Ovary (tissue), 9 donors: Measurements from ENCODE around the gene GPC6. TPM values are rescaled to one million over a fixed set of nuclear protein-coding genes. Genes with fewer than 3 reads are reported as not detected.

Experiments used
- DNase-seq, 5 donors: peaks; one replicate each; pipeline ENCODE4 v3.0.0-alpha.2; 2019 to 2020
- H3K27ac ChIP-seq, 2 donors: fragments of 200-600 bp; one replicate each; pipeline versions ENCODE4 v1.5.1 to v1.8.0; 2019 to 2022
- H3K27me3 ChIP-seq: fragments of 200-600 bp; one replicate; pipeline ENCODE4 v1.8.0; 2022
- H3K36me3 ChIP-seq: fragments of 200-600 bp; sonication (generic); one replicate; pipeline ENCODE4 v1.5.1; 2019
- H3K4me1 ChIP-seq: one replicate; pipeline ENCODE4 v1.8.1; 2013; ENCODE audit warnings: mild to moderate bottlenecking, moderate library complexity; ENCODE audit not compliant: insufficient read depth
- H3K4me3 ChIP-seq: fragments of 200-600 bp; sonication (generic); one replicate; pipeline ENCODE4 v1.5.1; 2017
- H3K9me3 ChIP-seq, 2 donors: fragments of 200-600 bp in 1 of 2; sonication (generic) in 1 of 2; one replicate each; pipeline versions ENCODE4 v1.5.1 to v1.8.1; 2013 to 2019; ENCODE audit warnings: mild to moderate bottlenecking in 1 of 2, moderate library complexity in 1 of 2
- EP300 ChIP-seq: sonication (generic); formaldehyde crosslinking; IDR thresholded peaks from one replicate; pipeline ENCODE4 v1.6.1; 2017; ENCODE audit warnings: antibody characterized with exemption
- POLR2A ChIP-seq: fragments of 450-650 bp; IDR thresholded peaks from one replicate; pipeline ENCODE4 v1.6.1; 2017; ENCODE audit warnings: antibody characterized with exemption, mild to moderate bottlenecking, moderate library complexity
- WGBS, 3 donors: extraction: QIAGEN DNeasy Blood & Tissue Kit in 1 of 3; methylation state at CpG; one replicate each; pipeline versions ENCODE4 v1.1.5 to v1.1.7; 2013 to 2017; 5-methylcytosine and 5-hydroxymethylcytosine counted together
- intact Hi-C, 4 donors: fragments of 100-400 bp; cut with DNase I; formaldehyde crosslinking; loops; one replicate each; pipeline versions ENCODE4 v1.11.0 to v1.15.1; 2022 to 2023
- polyA plus RNA-seq, 2 donors: library from polyadenylated mRNA; stranded (reverse); fragments of 200-250 nt in 1 of 2; fragments of 350-450 nt in 1 of 2; fragmentation: Illumina TruSeq in 1 of 2; extraction: RNeasy Lipid Tissue Mini Kit (QIAGEN cat#74804) in 1 of 2; gene quantifications; one replicate each; pipeline ENCODE4 v1.2.3, GENCODE V29; 2013 to 2014
- total RNA-seq, 7 donors: library from RNA; depleted of rRNA in 2 of 7; stranded (reverse); fragments of >200 nt in 2 of 7; fragmentation: NEBNext Ultra II Directional in 3 of 7; extraction: Animal tissue kit (Norgen Biotek cat#: 25700) in 3 of 7; gene quantifications; one replicate each; pipeline versions ENCODE4 v1.1.0 to v1.2.4, GENCODE V29; 2016 to 2023
- TF ChIP-seq, protein P1 (sequence below), 3 donors: fragments of 450-650 bp in 2 of 3; fragments of 200-600 bp in 1 of 3; IDR thresholded peaks; one replicate each; pipeline versions ENCODE4 v1.5.1 to v1.8.0; 2016 to 2022; ENCODE audit warnings: antibody characterized with exemption in 3 of 3, mild to moderate bottlenecking in 1 of 3
- donor health status: DM: no; HTN: no; CAD: no; lungs with moderate emphysema.
- donor health status: DM: no; HTN: no; CAD: no.
- donor health status: Bipolar disorder and iron deficiency.
- donor health status: DM: yes; HTN: yes; CAD: no.
- donor health status: DM: no; HTN: no; CAD: no.
- donor health status: DM: yes; HTN: yes; CAD: no.

GPC6 gene
- total and polyA plus RNA-seq, 9 donors: 4.3 to 22.3 (median 17.9) TPM

DNA sequence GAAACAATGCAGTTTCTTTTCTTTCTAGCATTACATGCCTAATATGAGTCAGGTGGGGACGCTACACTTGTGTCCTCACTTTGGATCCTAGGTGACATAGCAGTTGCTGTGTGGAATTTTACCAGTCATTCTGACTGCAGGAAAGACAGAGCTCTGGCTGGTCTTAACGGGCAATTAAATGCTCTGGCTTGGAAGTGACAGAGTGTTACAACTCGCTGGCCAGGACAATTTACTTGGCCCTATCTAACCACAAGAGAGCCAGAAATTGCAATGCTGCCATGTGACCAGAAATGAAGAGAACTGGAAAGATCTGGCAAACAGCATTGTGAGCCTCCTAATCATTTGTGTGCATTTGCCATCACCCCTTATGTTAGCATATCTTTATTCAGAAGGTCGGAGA lies 901.8 kb downstream of the GPC6 start:
- no peak overlapping the region for H3K4me3 ChIP-seq
- no peaks in the 10 kb centered on the region for H3K4me1 ChIP-seq
- no peaks in the 10 kb centered on the region for H3K27me3 ChIP-seq
- intact Hi-C loops: no loop called here
- TF ChIP-seq POLR2A: no peak
- TF ChIP-seq, protein P1, sequence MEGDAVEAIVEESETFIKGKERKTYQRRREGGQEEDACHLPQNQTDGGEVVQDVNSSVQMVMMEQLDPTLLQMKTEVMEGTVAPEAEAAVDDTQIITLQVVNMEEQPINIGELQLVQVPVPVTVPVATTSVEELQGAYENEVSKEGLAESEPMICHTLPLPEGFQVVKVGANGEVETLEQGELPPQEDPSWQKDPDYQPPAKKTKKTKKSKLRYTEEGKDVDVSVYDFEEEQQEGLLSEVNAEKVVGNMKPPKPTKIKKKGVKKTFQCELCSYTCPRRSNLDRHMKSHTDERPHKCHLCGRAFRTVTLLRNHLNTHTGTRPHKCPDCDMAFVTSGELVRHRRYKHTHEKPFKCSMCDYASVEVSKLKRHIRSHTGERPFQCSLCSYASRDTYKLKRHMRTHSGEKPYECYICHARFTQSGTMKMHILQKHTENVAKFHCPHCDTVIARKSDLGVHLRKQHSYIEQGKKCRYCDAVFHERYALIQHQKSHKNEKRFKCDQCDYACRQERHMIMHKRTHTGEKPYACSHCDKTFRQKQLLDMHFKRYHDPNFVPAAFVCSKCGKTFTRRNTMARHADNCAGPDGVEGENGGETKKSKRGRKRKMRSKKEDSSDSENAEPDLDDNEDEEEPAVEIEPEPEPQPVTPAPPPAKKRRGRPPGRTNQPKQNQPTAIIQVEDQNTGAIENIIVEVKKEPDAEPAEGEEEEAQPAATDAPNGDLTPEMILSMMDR (IDR thresholded peaks at IDR 0.05): no peak
- no peak for TF ChIP-seq EP300
- H3K9me3 ChIP-seq: no peaks in the 10 kb centered on the region
- 66 to 82% (median 80%) methylated on average over 4 of the region's 4 CpGs for WGBS, 3 donors
- no peak overlapping the region for H3K27ac ChIP-seq
- no peaks in the 10 kb centered on the region for H3K36me3 ChIP-seq
- DNase-seq: peak in 1 of 5 donors; percentile 16

DNA sequence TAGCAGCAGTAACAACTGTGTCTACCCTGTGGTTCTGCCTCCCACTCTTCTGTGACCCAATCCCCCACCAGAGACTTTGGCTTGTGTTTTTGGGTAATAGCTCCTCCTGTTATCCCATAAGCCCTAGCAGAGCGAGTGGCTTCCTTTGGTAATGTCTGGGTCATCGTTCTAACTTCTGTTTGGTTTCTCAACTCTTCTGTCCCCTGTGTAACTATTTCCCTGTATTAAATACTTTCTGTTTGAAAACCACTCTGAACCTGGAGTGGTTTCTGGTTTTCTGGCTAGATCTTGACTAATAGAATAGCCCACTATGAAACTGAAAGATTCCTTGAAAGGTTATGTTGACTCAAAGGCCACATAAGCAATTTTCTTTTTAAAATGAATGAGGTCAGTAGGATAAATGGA lies 902.9 kb downstream of the GPC6 start:
- no peak overlapping the region for H3K27ac ChIP-seq
- 93 to 97% (median 95%) methylated on average over 2 of the region's 2 CpGs for WGBS, 3 donors
- TF ChIP-seq, protein P1 (IDR thresholded peaks at IDR 0.05): no peak
- no peak for TF ChIP-seq POLR2A
- no peak for TF ChIP-seq EP300
- H3K4me1 ChIP-seq: no peaks in the 10 kb centered on the region
- no peaks in the 10 kb centered on the region for H3K36me3 ChIP-seq
- H3K9me3 ChIP-seq: no peaks in the 10 kb centered on the region
- intact Hi-C loops: no loop called here
- no peaks in the 10 kb centered on the region for H3K27me3 ChIP-seq
- H3K4me3 ChIP-seq: no peak overlapping the region
- no peak for DNase-seq

- TF ChIP-seq POLR2A: no peak
- no peak for TF ChIP-seq EP300
- TF ChIP-seq, protein P1 (IDR thresholded peaks at IDR 0.05): no peak
- Histone ChIP-seq H3K36me3 (no peaks in the 10 kb centered on the region), H3K4me1 (no peaks in the 10 kb centered on the region), H3K9me3 (no peaks in the 10 kb centered on the region), H3K27ac (no peak overlapping the region), H3K4me3 (no peak overlapping the region), H3K27me3 (no peaks in the 10 kb centered on the region)
- 84 to 94% (median 86%) methylated on average over 4 of the region's 4 CpGs for WGBS, 3 donors
- DNase-seq: no peak
- intact Hi-C loops: no loop called here
These were observed 912.2 kb downstream of the GPC6 start for GRCh38 chr13:94138831-94139230.

- no peak for DNase-seq
- no peaks in the 10 kb centered on the region for H3K9me3 ChIP-seq
- intact Hi-C loops: no loop called here
- no peaks in the 10 kb centered on the region for H3K36me3 ChIP-seq
- no peak overlapping the region for H3K4me3 ChIP-seq
- TF ChIP-seq EP300 (no peak), POLR2A (no peak)
- TF ChIP-seq, protein P1 (IDR thresholded peaks at IDR 0.05): no peak
- H3K27ac ChIP-seq: no peak overlapping the region
- WGBS, 3 donors: 97 to 98% (median 97%) methylated on average over 1 of the region's 1 CpG
- no peaks in the 10 kb centered on the region for H3K4me1 ChIP-seq
- H3K27me3 ChIP-seq: no peaks in the 10 kb centered on the region
These were observed 912.9 kb downstream of the GPC6 start for GRCh38 chr13:94139393-94139995.
